ENCODE measurements around the gene SHANK3.

Gene SHANK3

DNA sequence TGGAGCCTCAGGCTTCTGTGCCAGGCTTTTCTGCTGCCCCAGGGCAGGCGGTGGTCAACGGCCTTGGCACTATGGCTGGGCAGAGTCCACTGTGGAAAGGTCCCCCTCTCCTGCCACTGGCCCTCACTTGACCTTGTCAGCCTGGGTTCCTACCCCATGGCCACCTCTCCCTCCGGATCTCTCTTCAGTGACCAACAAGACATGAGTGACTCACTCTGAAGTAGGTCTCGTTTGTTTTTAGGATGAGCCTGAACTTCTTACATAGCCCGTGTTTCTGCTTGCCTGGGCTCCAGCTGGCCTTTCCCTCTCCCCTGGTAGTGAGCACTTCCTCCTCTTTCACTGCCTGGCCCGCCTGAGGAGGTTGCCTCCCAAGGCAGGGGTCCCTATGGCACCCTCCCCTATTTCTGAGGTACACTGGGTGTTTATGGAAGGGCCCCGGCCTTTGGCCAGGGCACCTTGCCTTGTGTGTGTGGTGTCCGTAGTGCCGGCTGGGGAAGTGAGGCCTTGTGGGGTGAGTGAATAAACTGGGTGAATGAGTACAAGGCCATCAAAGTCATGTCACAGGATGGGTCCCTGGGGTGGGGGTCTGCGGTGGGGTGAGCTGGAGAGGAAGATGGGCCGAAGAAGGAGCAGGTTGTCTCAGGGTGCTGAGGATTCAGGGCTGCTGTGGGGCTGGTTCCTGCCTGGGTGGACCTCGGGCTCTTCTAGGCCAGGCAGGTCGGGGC lies 5.0 kb downstream of the SHANK3 start:
- no peak for FAIRE-seq
- TF ChIP-seq, protein P1, sequence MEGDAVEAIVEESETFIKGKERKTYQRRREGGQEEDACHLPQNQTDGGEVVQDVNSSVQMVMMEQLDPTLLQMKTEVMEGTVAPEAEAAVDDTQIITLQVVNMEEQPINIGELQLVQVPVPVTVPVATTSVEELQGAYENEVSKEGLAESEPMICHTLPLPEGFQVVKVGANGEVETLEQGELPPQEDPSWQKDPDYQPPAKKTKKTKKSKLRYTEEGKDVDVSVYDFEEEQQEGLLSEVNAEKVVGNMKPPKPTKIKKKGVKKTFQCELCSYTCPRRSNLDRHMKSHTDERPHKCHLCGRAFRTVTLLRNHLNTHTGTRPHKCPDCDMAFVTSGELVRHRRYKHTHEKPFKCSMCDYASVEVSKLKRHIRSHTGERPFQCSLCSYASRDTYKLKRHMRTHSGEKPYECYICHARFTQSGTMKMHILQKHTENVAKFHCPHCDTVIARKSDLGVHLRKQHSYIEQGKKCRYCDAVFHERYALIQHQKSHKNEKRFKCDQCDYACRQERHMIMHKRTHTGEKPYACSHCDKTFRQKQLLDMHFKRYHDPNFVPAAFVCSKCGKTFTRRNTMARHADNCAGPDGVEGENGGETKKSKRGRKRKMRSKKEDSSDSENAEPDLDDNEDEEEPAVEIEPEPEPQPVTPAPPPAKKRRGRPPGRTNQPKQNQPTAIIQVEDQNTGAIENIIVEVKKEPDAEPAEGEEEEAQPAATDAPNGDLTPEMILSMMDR (IDR thresholded peaks at IDR 0.05; ENCODE audit: insufficient read depth, missing control alignments) = no peak
- DNase-seq (ENCODE audit: insufficient read length, low spot score) = no peak

DNA sequence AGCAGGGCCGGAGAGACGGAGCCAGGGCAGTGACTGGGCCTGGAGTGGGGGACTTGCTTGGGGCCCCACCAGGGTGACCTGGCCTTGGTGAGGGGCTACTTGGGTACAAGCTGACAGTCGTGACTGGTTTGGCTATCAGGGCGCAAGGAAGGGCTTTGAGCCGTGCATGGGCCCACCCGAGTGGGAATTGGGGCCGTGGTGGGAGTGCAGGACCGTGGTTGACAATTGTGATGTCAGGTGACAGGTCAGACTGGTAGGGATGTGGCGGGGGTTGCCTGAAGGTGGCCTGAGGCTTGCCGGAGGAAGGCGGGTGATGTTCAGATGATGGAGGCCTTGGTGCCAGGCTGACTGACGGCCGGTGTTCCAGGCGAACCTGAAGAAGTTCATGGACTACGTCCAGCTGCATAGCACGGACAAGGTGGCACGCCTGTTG lies 5.6 kb downstream of the SHANK3 start:
- no peak for FAIRE-seq
- DNase-seq (ENCODE audit: insufficient read length, low spot score) = no peak
- TF ChIP-seq, protein P1 (IDR thresholded peaks at IDR 0.05; ENCODE audit: insufficient read depth, missing control alignments) = no peak

DNA sequence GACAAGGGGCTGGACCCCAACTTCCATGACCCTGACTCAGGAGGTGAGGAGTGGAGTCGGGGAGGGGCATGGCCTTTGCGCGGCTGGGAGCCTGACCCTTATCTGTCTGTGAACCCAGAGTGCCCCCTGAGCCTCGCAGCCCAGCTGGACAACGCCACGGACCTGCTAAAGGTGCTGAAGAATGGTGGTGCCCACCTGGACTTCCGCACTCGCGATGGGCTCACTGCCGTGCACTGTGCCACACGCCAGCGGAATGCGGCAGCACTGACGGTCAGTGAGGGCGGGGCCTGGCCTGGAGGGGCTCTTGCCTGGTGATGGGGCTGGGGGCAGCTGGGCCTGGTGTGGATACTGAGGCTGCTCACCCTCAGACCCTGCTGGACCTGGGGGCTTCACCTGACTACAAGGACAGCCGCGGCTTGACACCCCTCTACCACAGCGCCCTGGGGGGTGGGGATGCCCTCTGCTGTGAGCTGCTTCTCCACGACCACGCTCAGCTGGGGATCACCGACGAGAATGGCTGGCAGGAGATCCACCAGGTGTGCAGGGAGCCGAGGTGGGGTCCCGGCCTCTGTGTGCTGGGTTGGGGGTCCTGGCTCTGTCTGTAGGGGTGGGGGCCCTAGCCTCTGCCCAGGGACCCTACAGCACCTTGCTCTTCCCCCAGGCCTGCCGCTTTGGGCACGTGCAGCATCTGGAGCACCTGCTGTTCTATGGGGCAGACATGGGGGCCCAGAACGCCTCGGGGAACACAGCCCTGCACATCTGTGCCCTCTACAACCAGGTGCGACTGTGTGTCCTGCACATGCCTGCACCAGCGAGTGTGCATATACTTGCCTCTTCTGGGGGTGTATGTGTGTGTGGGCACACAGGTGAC lies 6.3 kb downstream of the SHANK3 start:
- FAIRE-seq = no peak
- DNase-seq (ENCODE audit: insufficient read length, low spot score) = no peak
- TF ChIP-seq, protein P1 (IDR thresholded peaks at IDR 0.05; ENCODE audit: insufficient read depth, missing control alignments) = no peak

DNA sequence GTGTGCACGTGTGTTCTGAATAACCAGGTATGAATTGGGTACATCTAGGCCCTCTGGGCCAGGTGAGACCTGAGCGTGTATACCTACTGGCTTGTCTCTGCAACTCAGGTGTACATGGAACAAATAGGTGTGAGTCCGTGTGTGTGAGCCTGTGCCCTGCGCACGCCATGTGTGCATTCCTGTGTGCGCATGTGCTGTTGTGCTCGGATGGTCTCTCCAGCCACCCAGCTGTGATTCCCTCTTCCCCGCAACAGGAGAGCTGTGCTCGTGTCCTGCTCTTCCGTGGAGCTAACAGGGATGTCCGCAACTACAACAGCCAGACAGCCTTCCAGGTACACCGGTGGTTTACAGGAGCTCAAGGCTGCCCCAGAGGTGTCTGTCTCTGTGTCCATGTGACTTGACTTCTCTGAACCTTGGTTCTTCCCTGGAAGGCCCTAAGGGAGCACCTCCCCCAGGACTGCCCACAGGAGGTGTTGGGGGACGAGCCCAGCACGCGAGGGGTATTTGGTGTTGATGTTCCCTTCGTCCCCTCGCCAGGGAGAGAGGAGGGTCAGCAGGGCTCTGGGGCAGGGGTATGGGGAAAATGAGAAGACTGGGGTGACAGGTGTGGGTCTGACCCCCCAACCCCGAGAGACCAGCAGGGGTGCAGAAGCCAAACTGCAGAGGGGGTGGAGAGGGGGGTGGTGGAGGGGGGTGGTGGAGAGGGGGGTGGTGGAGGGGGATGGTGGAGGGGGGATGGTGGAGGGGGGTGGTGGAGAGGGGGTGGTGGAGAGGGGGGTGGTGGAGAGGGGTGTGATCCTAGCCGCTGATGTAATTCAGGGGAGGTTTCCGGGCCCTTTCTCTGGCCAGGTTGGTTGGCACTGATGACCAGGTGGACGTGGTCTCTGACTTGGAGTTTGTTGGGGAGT lies 10.7 kb downstream of the SHANK3 start:
- TF ChIP-seq, protein P1 (IDR thresholded peaks at IDR 0.05; ENCODE audit: insufficient read depth, missing control alignments) = no peak
- no peak for DNase-seq (ENCODE audit: insufficient read length, low spot score)
- FAIRE-seq = no peak

DNA sequence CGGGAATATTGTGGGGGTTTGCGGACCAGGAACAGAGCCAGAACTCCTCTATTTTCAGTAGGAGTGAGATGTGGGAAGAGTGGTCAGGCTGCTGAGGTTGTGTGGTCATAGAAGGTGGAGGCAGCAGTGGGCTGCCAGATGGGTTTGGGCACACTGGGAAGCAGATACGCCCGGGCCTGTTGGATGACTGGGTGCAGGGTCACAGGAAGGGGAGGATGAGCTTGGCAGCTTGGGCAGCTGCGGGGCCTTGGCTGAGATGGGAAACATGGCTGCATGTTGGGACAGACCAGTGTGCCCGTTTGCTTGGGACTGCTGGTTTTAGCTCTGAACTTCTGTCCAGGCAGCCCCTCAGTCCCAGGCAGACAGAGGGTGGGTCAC lies 11.4 kb downstream of the SHANK3 start:
- DNase-seq (ENCODE audit: insufficient read length, low spot score) (no peak), FAIRE-seq (no peak)
- TF ChIP-seq, protein P1 (IDR thresholded peaks at IDR 0.05; ENCODE audit: insufficient read depth, missing control alignments) = no peak

DNA sequence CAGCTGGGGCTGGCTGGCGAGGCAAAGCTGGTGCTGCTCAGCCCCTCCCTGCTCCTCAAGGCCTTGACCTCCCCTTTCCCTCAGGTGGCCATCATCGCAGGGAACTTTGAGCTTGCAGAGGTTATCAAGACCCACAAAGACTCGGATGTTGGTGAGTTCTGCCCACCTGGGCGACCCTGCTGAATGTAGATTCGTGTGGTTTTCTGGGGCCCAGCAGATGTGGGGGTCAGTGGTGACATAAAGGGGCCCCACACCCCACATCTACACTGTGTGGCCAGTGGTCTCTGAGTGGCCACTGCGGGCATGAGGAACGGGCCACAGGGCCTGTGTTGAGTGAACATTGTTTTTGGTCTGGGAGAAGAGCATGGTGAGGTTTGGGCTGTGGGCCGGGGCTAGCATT lies 11.9 kb downstream of the SHANK3 start:
- DNase-seq (ENCODE audit: insufficient read length, low spot score) = no peak
- TF ChIP-seq, protein P1 (IDR thresholded peaks at IDR 0.05; ENCODE audit: insufficient read depth, missing control alignments) = no peak
- no peak for FAIRE-seq
